K562 (cell line): ENCODE data around the gene EHD3. TPM values are rescaled to one million over a fixed set of nuclear protein-coding genes. Genes with fewer than 3 reads are reported as not detected.

Experiments used
- ATAC-seq: fragments of 200-7000 bp; cut with Tn5 transposase; 3 replicates; pipeline ENCODE4 v1.9.1; 2020; ENCODE audit warnings: moderate library complexity
- BruUV-seq: library from RNA; stranded (reverse); fragments of 400-500 nt; replicated peaks from 2 replicates; lab custom pipeline; 2021; lab: Mats Ljungman, UMichigan
- CTCF ChIA-PET: fragments of 300-600 bp; formaldehyde crosslinking; extraction: SDS; loops from one replicate; lab custom pipeline; 2021; ENCODE audit warnings: low intra/inter-chr PET ratio; lab: Yijun Ruan, JAX
- POLR2A ChIA-PET: fragments of 300-600, 350-650 bp; sonication (Branson Sonifier 250); formaldehyde crosslinking; extraction: SDS; loops from one replicate; lab custom pipeline; 2021; ENCODE audit warnings: antibody characterized with exemption, inconsistent platforms; lab: Yijun Ruan, JAX
- DNase-seq, 4 experiments: peaks; one replicate each; pipeline versions ENCODE4 v3.0.0 to v3.0.0-alpha.2; 2011 to 2018; ENCODE audit warnings: low spot score in 3 of 4, mixed read lengths in 3 of 4; ENCODE audit errors: extremely low read depth in 1 of 4
- FAIRE-seq: peaks from 2 replicates; lab custom pipeline; 2011; peaks lifted over from hg19 to GRCh38; lab: Jason Lieb, UNC
- H2AFZ ChIP-seq: 2 replicates; pipeline ENCODE4 v1.6.0; 2011; ENCODE audit warnings: low read depth, low read length, control low read depth, inconsistent platforms
- H3K27ac ChIP-seq: fragments of 200-600 bp; 3 replicates; pipeline ENCODE4 v1.8.0; 2011; ENCODE audit warnings: low read depth, mild to moderate bottlenecking, control low read depth, inconsistent platforms, low read length, moderate library complexity, mixed read lengths; ENCODE audit errors: extremely low read depth
- H3K27me3 ChIP-seq, 2 experiments: fragments of 300-600 bp in 1 of 2; 2 replicates in 1 of 2; 3 replicates in 1 of 2; pipeline versions ENCODE4 v1.6.0 to v1.8.0; 2011; ENCODE audit warnings: inconsistent platforms in 2 of 2, low read length in 2 of 2, mild to moderate bottlenecking in 1 of 2, mixed read lengths in 1 of 2, moderate library complexity in 1 of 2; ENCODE audit not compliant: control insufficient read depth in 2 of 2, insufficient read depth in 2 of 2
- H3K36me3 ChIP-seq: fragments of 300-600 bp; 3 replicates; pipeline ENCODE4 v1.8.0; 2011; ENCODE audit warnings: mild to moderate bottlenecking, low read length, inconsistent platforms; ENCODE audit not compliant: control insufficient read depth, insufficient read depth
- H3K4me1 ChIP-seq, 2 experiments: fragments of 200-600 bp in 1 of 2; replicated peaks in 1 of 2; 2 replicates in 1 of 2; 3 replicates in 1 of 2; pipeline versions ENCODE4 v1.5.1 to v1.8.0; 2011; ENCODE audit warnings: inconsistent platforms in 2 of 2, low read length in 2 of 2, mild to moderate bottlenecking in 1 of 2, mixed read lengths in 1 of 2, moderate library complexity in 1 of 2; ENCODE audit not compliant: control insufficient read depth in 2 of 2, insufficient read depth in 2 of 2
- H3K4me2 ChIP-seq: 2 replicates; pipeline ENCODE4 v1.6.1; 2011; ENCODE audit warnings: low read length, control low read depth, inconsistent platforms, mixed read lengths; ENCODE audit not compliant: insufficient read depth
- H3K4me3 ChIP-seq: fragments of 200-600 bp; sonication (generic), shearing (Covaris generic); 2 replicates; pipeline ENCODE4 v1.5.1; 2016; ENCODE audit warnings: control low read depth, inconsistent platforms
- H3K79me2 ChIP-seq: fragments of 200-600 bp; 3 replicates; pipeline ENCODE4 v1.8.0; 2011; ENCODE audit warnings: low read length, inconsistent platforms; ENCODE audit not compliant: control insufficient read depth, insufficient read depth
- H3K9ac ChIP-seq, 2 experiments: 2 replicates each; pipeline versions ENCODE4 v1.6.0 to v1.6.1; 2011; ENCODE audit warnings: low read depth in 2 of 2, low read length in 2 of 2, control low read depth in 1 of 2, inconsistent platforms in 1 of 2, mild to moderate bottlenecking in 1 of 2, mixed read lengths in 1 of 2; ENCODE audit not compliant: insufficient read depth in 1 of 2
- H3K9me1 ChIP-seq: one replicate; pipeline ENCODE4 v1.6.0; 2011; ENCODE audit warnings: inconsistent platforms, mild to moderate bottlenecking, low read length, moderate library complexity; ENCODE audit not compliant: control insufficient read depth, insufficient read depth
- H3K9me3 ChIP-seq: replicated peaks from 2 replicates; pipeline ENCODE4 v1.5.1; 2011; ENCODE audit warnings: low read depth, low read length, inconsistent platforms; ENCODE audit not compliant: control insufficient read depth, insufficient read depth
- H4K20me1 ChIP-seq: replicated peaks from 2 replicates; pipeline ENCODE4 v1.6.1; 2011; ENCODE audit warnings: low read length, inconsistent platforms, mixed read lengths; ENCODE audit not compliant: control insufficient read depth, insufficient read depth
- ARID4B ChIP-seq: sonication (generic); formaldehyde crosslinking; IDR thresholded peaks from 2 replicates; pipeline ENCODE4 v1.8.0; 2022; ENCODE audit warnings: mild to moderate bottlenecking, missing genetic modification reagents
- CBFA2T3 ChIP-seq: fragments of 450-650 bp; IDR thresholded peaks from 2 replicates; pipeline ENCODE4 v1.6.1; 2017
- E2F4 ChIP-seq: sonication (generic); formaldehyde crosslinking; IDR thresholded peaks from 2 replicates; pipeline ENCODE4 v1.8.0; 2022; ENCODE audit warnings: mild to moderate bottlenecking, low read depth, missing genetic modification reagents
- E4F1 ChIP-seq: fragments of 250-450 bp; sonication (Bioruptor Pico); IDR thresholded peaks from 2 replicates; pipeline ENCODE4 v1.5.0; 2021; ENCODE audit warnings: mild to moderate bottlenecking, borderline replicate concordance
- EWSR1 ChIP-seq: fragments of 450-650 bp; IDR thresholded peaks from 2 replicates; pipeline ENCODE4 v1.6.1; 2018; ENCODE audit warnings: borderline replicate concordance, mild to moderate bottlenecking, low read depth, moderate library complexity; ENCODE audit not compliant: partially characterized antibody
- KDM2B ChIP-seq: fragments of 250-450 bp; sonication (Bioruptor Pico); IDR thresholded peaks from 2 replicates; pipeline ENCODE4 v1.8.0; 2021; ENCODE audit warnings: mild to moderate bottlenecking, moderate library complexity
- RBM14 ChIP-seq: fragments of 200-400 bp; formaldehyde crosslinking; IDR thresholded peaks from 2 replicates; pipeline ENCODE4 v1.6.1; 2018; ENCODE audit warnings: low read depth, mild to moderate bottlenecking, low read length, moderate library complexity, borderline replicate concordance; ENCODE audit not compliant: insufficient read depth
- SMAD2 ChIP-seq: fragments of 150-350 bp; IDR thresholded peaks from 2 replicates; pipeline ENCODE4 v1.6.1; 2014; ENCODE audit warnings: low read depth, mild to moderate bottlenecking, low read length
- TCF3 ChIP-seq: sonication (generic); formaldehyde crosslinking; IDR thresholded peaks from 2 replicates; pipeline ENCODE4 v1.4.0; 2020; ENCODE audit warnings: mild to moderate bottlenecking, missing genetic modification reagents
- ZBTB17 ChIP-seq: fragments of 450-650 bp; formaldehyde crosslinking; IDR thresholded peaks from 2 replicates; pipeline ENCODE4 v1.4.0; 2020; ENCODE audit warnings: mild to moderate bottlenecking
- ZNF511 ChIP-seq: sonication (generic); formaldehyde crosslinking; IDR thresholded peaks from 2 replicates; pipeline ENCODE4 v1.8.0; 2022; ENCODE audit warnings: mild to moderate bottlenecking, missing genetic modification reagents
- ZNF583 ChIP-seq: fragments of 250-450 bp; sonication (Bioruptor Pico); IDR thresholded peaks from 2 replicates; pipeline ENCODE4 v1.4.0; 2020
- WGBS: fragments of 100-300 bp; shearing (Covaris generic); methylation state at CpG from one replicate; pipeline ENCODE4 v1.1.6; 2016; ENCODE audit warnings: low coverage, mixed read lengths; ENCODE audit not compliant: insufficient coverage; ENCODE audit errors: missing lambda C conversion rate; 5-methylcytosine and 5-hydroxymethylcytosine counted together
- in situ Hi-C: fragments of 300-500 bp; cut with MboI; formaldehyde crosslinking; loops from 4 replicates; pipeline ENCODE4 v1.15.0; 2018; ENCODE audit warnings: inconsistent platforms, mixed read lengths
- intact Hi-C: fragments of 100-400 bp; cut with micrococcal nuclease; formaldehyde crosslinking; loops from 2 replicates; pipeline ENCODE4 v1.14.2; 2022
- polyA plus RNA-seq, 8 experiments: library from polyadenylated mRNA; depleted of rRNA in 4 of 8; stranded (reverse) in 5 of 8; unstranded in 3 of 8; fragments of >200 nt; fragmentation: Nextera tagmentation in 2 of 8; fragmentation: Illumina TruSeq in 1 of 8; extraction: Ambion mirVana in 2 of 8; extraction: Trizol in 1 of 8; gene quantifications; 2 replicates each; pipeline versions ENCODE4 v1.2.1 to v1.2.3, GENCODE V29; 2011 to 2014; ENCODE audit warnings: inconsistent platforms in 1 of 8, missing spikeins in 1 of 8
- total RNA-seq, 7 experiments: library from RNA; depleted of rRNA in 6 of 7; stranded (reverse); fragments of >200 nt in 6 of 7; fragmentation: Illumina TruSeq in 2 of 7; extraction: Trizol in 2 of 7; gene quantifications; 2 replicates each; pipeline versions ENCODE4 v1.2.1 to v1.2.3, GENCODE V29; 2011 to 2021; ENCODE audit warnings: low replicate concordance in 1 of 7

Gene EHD3
- total and polyA plus RNA-seq, 9 of the 15 experiments (the other 6 are each of a cell fraction or from before 2014, with no cell fraction given), result under 0.01 to 0.04 (median 0.03) TPM; not detected in 3

- no peak for TF ChIP-seq ZNF511 (CRISPR knock-in tag)
- TF ChIP-seq ZNF583 (CRISPR knock-in tag), result no peak
- TF ChIP-seq RBM14, result no peak
- no peak for TF ChIP-seq E2F4 (CRISPR knock-in tag)
- TF ChIP-seq E4F1 (CRISPR knock-in tag), result no peak
These were observed 19.5 kb upstream of the EHD3 start (continued) for GRCh38 chr2:31214444-31214915.

- intact Hi-C loops (no loop called here), in situ Hi-C loops (no loop called here)
- 0% methylated on average over 5 of the region's 5 CpGs for WGBS
- CTCF ChIA-PET, result no interaction called here
- Histone ChIP-seq H3K4me3 (no peak overlapping the region), H3K9me1 (no peaks in the 10 kb centered on the region), H3K9me3 (no peaks in the 10 kb centered on the region), H2AFZ (no peak overlapping the region), H3K4me1 (no peaks in the 10 kb centered on the region), H3K27me3 (peaks cover 0 to 11% of the 10 kb centered on the region in 2 experiments; a peak in 2 of 5 replicates), H3K36me3 (no peaks in the 10 kb centered on the region), H3K9ac (no peak overlapping the region), H4K20me1 (no peaks in the 10 kb centered on the region), H3K4me2 (no peak overlapping the region), H3K27ac (no peak overlapping the region), H3K79me2 (no peaks in the 10 kb centered on the region)
- FAIRE-seq (no peak), ATAC-seq (no peak), DNase-seq (peak in 3 of 4 experiments; percentile 10 to 24 (median 19))
- no TSS peak for BruUV-seq
- POLR2A ChIA-PET, result no interaction called here
- TF ChIP-seq CBFA2T3 (peak; percentile 32; the same call in 1 of the 2 replicates), ZBTB17 (no peak), SMAD2 (no peak), TCF3 (CRISPR knock-in tag) (peak; percentile 45; the same call in 1 of the 2 replicates), ARID4B (CRISPR knock-in tag) (no peak), EWSR1 (no peak), KDM2B (CRISPR knock-in tag) (no peak)
These were observed 17.2 kb upstream of the EHD3 start for GRCh38 chr2:31216734-31217133.
